Lower lobe of right lung (tissue), 2 donors: ENCODE results near the gene ARL6IP4. TPM values are rescaled to one million over a fixed set of nuclear protein-coding genes. Genes with fewer than 3 reads are reported as not detected.

Source experiments
- ATAC-seq, 2 donors: fragments of 200-7000 bp; cut with Tn5 transposase; one replicate each; pipeline ENCODE4 v1.9.1; 2020 to 2022; ENCODE audit warnings: mild to moderate bottlenecking in 2 of 2, moderate library complexity in 2 of 2
- DNase-seq: peaks from one replicate; pipeline ENCODE4 v3.0.0-alpha.2; 2020
- H3K27ac ChIP-seq: fragments of 200-600 bp; one replicate; pipeline ENCODE4 v1.8.0; 2022
- H3K27me3 ChIP-seq: fragments of 200-600 bp; one replicate; pipeline ENCODE4 v1.8.0; 2022; ENCODE audit warnings: low read depth
- H3K36me3 ChIP-seq: fragments of 200-600 bp; one replicate; pipeline ENCODE4 v1.8.0; 2022; ENCODE audit warnings: mild to moderate bottlenecking
- H3K4me1 ChIP-seq: fragments of 200-600 bp; one replicate; pipeline ENCODE4 v1.8.0; 2022
- H3K4me3 ChIP-seq: fragments of 200-600 bp; one replicate; pipeline ENCODE4 v1.8.0; 2022; ENCODE audit warnings: mild to moderate bottlenecking
- H3K9me3 ChIP-seq: fragments of 200-600 bp; one replicate; pipeline ENCODE4 v1.8.0; 2022
- CTCF ChIP-seq: fragments of 200-600 bp; IDR thresholded peaks from one replicate; pipeline ENCODE4 v1.8.0; 2022; ENCODE audit warnings: antibody characterized with exemption, mild to moderate bottlenecking
- intact Hi-C: fragments of 100-400 bp; cut with DNase I; formaldehyde crosslinking; loops from one replicate; pipeline ENCODE4 v1.11.0; 2022
- microRNA-seq: library from miRNA; unstranded; fragments of <30 nt; microRNA quantifications from one replicate; pipeline ENCODE4 v1.2.0, GENCODE V29; 2020; ENCODE audit warnings: borderline number of aligned reads
- total RNA-seq: library from RNA; stranded (reverse); fragmentation: NEBNext Ultra II Directional; extraction: Animal tissue kit (Norgen Biotek cat#: 25700); gene quantifications from one replicate; pipeline ENCODE4 v1.2.1, GENCODE V29; 2021
- donor health status: DM: no; HTN: yes; CAD: no; lungs with severe emphysema.

Gene ARL6IP4
- total RNA-seq, 1 donor from 2014 or later, result 139 TPM

- TF ChIP-seq CTCF, result no peak
- no peak overlapping the region for H3K4me3 ChIP-seq
- no peak for ATAC-seq
- no peak for DNase-seq
- H3K36me3 ChIP-seq, result peaks cover 13% of the 10 kb centered on the region
- intact Hi-C loops, result no loop called here
- H3K4me1 ChIP-seq, result peaks cover under 1% of the 10 kb centered on the region
- H3K27me3 ChIP-seq, result no peaks in the 10 kb centered on the region
- H3K9me3 ChIP-seq, result no peaks in the 10 kb centered on the region
- no peak overlapping the region for H3K27ac ChIP-seq
Measured at GRCh38 chr12:123027726-123028445, 47.4 kb downstream of the ARL6IP4 start.

- Histone ChIP-seq H3K9me3 (no peaks in the 10 kb centered on the region), H3K27ac (no peak overlapping the region), H3K36me3 (peaks cover 19% of the 10 kb centered on the region), H3K4me1 (peaks cover 6% of the 10 kb centered on the region), H3K4me3 (no peak overlapping the region), H3K27me3 (no peaks in the 10 kb centered on the region)
- ATAC-seq (no peak), DNase-seq (no peak)
- TF ChIP-seq CTCF, result no peak
- intact Hi-C loops, result no loop called here
Measured at GRCh38 chr12:123028475-123028874, 48.0 kb downstream of the ARL6IP4 start.

GRCh38 chr12:123029550-123029949 lies 49.1 kb downstream of the ARL6IP4 start:
- DNase-seq (no peak), ATAC-seq (no peak)
- intact Hi-C loops, result no loop called here
- H3K27ac ChIP-seq, result no peak overlapping the region
- no peaks in the 10 kb centered on the region for H3K9me3 ChIP-seq
- no peak for TF ChIP-seq CTCF
- H3K36me3 ChIP-seq, result peaks cover 20% of the 10 kb centered on the region
- no peaks in the 10 kb centered on the region for H3K27me3 ChIP-seq
- peaks cover 14% of the 10 kb centered on the region for H3K4me1 ChIP-seq
- H3K4me3 ChIP-seq, result no peak overlapping the region

GRCh38 chr12:123030686-123031085 lies 50.2 kb downstream of the ARL6IP4 start:
- no peak for TF ChIP-seq CTCF
- H3K9me3 ChIP-seq, result no peaks in the 10 kb centered on the region
- H3K27ac ChIP-seq, result no peak overlapping the region
- H3K27me3 ChIP-seq, result no peaks in the 10 kb centered on the region
- intact Hi-C loops, result loop anchor here (10.0 kb wide), 1 partner anchor 214 kb away; no protein-coding TSS in a partner anchor
- DNase-seq (no peak), ATAC-seq (no peak)
- no peak overlapping the region for H3K4me3 ChIP-seq
- peaks cover 14% of the 10 kb centered on the region for H3K4me1 ChIP-seq
- H3K36me3 ChIP-seq, result peaks cover 20% of the 10 kb centered on the region

- DNase-seq, result no peak
- Histone ChIP-seq H3K27me3 (no peaks in the 10 kb centered on the region), H3K36me3 (peaks cover 17% of the 10 kb centered on the region)
Measured at GRCh38 chr12:123031171-123031845, 50.8 kb downstream of the ARL6IP4 start.

More at GRCh38 chr12:123031171-123031845, 50.8 kb downstream of the ARL6IP4 start:
- no peak for TF ChIP-seq CTCF
- intact Hi-C loops, result loop anchor here (10.0 kb wide), 1 partner anchor 213 kb away; no protein-coding TSS in a partner anchor
- peaks cover 14% of the 10 kb centered on the region for H3K4me1 ChIP-seq
- H3K4me3 ChIP-seq, result no peak overlapping the region
- ATAC-seq, result no peak
- H3K27ac ChIP-seq, result no peak overlapping the region
- no peaks in the 10 kb centered on the region for H3K9me3 ChIP-seq

Small RNAs within 50 kb of the gene (microRNA-seq; reads per million reads assigned to microRNA genes)
- gene MIR4304, result not detected

Other genes starting within 250 kb of the ARL6IP4 start
- 1.6 TPM for gene HCAR1, start 249.8 kb upstream of the ARL6IP4 start, total RNA-seq
- gene DENR, start 227.9 kb upstream of the ARL6IP4 start, total RNA-seq, result 30.9 TPM
- 0.44 TPM for gene CCDC62, start 206.1 kb upstream of the ARL6IP4 start, total RNA-seq
- 28.2 TPM for gene HIP1R, start 145.2 kb upstream of the ARL6IP4 start, total RNA-seq
- gene VPS37B, start 84.6 kb upstream of the ARL6IP4 start, total RNA-seq, result 34.5 TPM
- 2.9 TPM for gene ABCB9, start 14.2 kb upstream of the ARL6IP4 start, total RNA-seq
- gene OGFOD2, start 5.4 kb upstream of the ARL6IP4 start, total RNA-seq, result 19.5 TPM
- gene PITPNM2, start 170.4 kb downstream of the ARL6IP4 start, total RNA-seq, result 29.9 TPM